MM.1S (cell line): ENCODE results near the gene CGRRF1.

Experiments
- DNase-seq: peaks from one replicate; pipeline ENCODE4 v3.0.0-alpha.2; 2015
- H2AFZ ChIP-seq: fragments of 300-600 bp; sonication (generic); 2 replicates; pipeline ENCODE4 v1.6.0; 2016; ENCODE audit warnings: antibody characterized with exemption, low read length
- H3F3A ChIP-seq: fragments of 300-600 bp; sonication (generic); 2 replicates; pipeline ENCODE4 v1.6.1; 2016; ENCODE audit warnings: mild to moderate bottlenecking, antibody characterized with exemption, low read length, moderate library complexity, mixed read lengths; ENCODE audit not compliant: insufficient read depth
- H3K27ac ChIP-seq: fragments of 300-600 bp; sonication (generic); 2 replicates; pipeline ENCODE4 v1.5.1; 2016; ENCODE audit warnings: mild to moderate bottlenecking, low read length
- H3K27me3 ChIP-seq: fragments of 300-600 bp; sonication (generic); replicated peaks from 2 replicates; pipeline ENCODE4 v1.6.0; 2016; ENCODE audit warnings: low read length; ENCODE audit not compliant: insufficient read depth
- H3K36me3 ChIP-seq: fragments of 300-600 bp; sonication (generic); replicated peaks from 2 replicates; pipeline ENCODE4 v1.6.1; 2016; ENCODE audit warnings: mild to moderate bottlenecking, low read length, mixed read lengths; ENCODE audit not compliant: insufficient read depth
- H3K4me1 ChIP-seq: fragments of 300-600 bp; sonication (generic); 2 replicates; pipeline ENCODE4 v1.6.1; 2016; ENCODE audit warnings: low read length, mixed read lengths
- H3K4me2 ChIP-seq: fragments of 300-600 bp; sonication (generic); 2 replicates; pipeline ENCODE4 v1.6.0; 2016; ENCODE audit warnings: low read depth, low read length
- H3K4me3 ChIP-seq: fragments of 300-600 bp; sonication (generic); 2 replicates; pipeline ENCODE4 v1.5.1; 2016; ENCODE audit warnings: low read length, mixed read lengths
- H3K79me2 ChIP-seq: fragments of 300-600 bp; sonication (generic); 2 replicates; pipeline ENCODE4 v1.6.1; 2016; ENCODE audit warnings: mixed run types, low read length, mixed read lengths
- H3K9ac ChIP-seq: fragments of 300-600 bp; sonication (generic); 2 replicates; pipeline ENCODE4 v1.6.1; 2016; ENCODE audit warnings: low read length, mixed read lengths
- H3K9me2 ChIP-seq: fragments of 300-600 bp; sonication (generic); replicated peaks from 2 replicates; pipeline ENCODE4 v1.6.1; 2016; ENCODE audit warnings: mild to moderate bottlenecking, low read length, mixed read lengths; ENCODE audit not compliant: insufficient read depth
- H3K9me3 ChIP-seq: fragments of 300-600 bp; sonication (generic); replicated peaks from 2 replicates; pipeline ENCODE4 v1.6.1; 2016; ENCODE audit warnings: mild to moderate bottlenecking, low read length, mixed read lengths; ENCODE audit not compliant: insufficient read depth
- H4K20me1 ChIP-seq: fragments of 300-600 bp; sonication (generic); 2 replicates; pipeline ENCODE4 v1.6.1; 2016; ENCODE audit warnings: mild to moderate bottlenecking, low read length, moderate library complexity, mixed read lengths; ENCODE audit not compliant: insufficient read depth
- EZH2 ChIP-seq: fragments of 300-600 bp; sonication (generic); optimal IDR thresholded peaks from 2 replicates; pipeline ENCODE3; 2017; ENCODE audit warnings: low read depth, mild to moderate bottlenecking, antibody characterized with exemption, low read length, mixed read lengths
- EZH2phosphoT487 ChIP-seq: fragments of 300-600 bp; sonication (generic); IDR thresholded peaks from 2 replicates; pipeline ENCODE4 v1.6.1; 2018; ENCODE audit warnings: antibody characterized with exemption, low read length
- TF ChIP-seq, protein P1 (sequence below): fragments of 300-600 bp; sonication (generic); IDR thresholded peaks from 2 replicates; pipeline ENCODE4 v1.5.1; 2016; ENCODE audit warnings: antibody characterized with exemption, low read length, mixed read lengths

CGRRF1 gene

DNA sequence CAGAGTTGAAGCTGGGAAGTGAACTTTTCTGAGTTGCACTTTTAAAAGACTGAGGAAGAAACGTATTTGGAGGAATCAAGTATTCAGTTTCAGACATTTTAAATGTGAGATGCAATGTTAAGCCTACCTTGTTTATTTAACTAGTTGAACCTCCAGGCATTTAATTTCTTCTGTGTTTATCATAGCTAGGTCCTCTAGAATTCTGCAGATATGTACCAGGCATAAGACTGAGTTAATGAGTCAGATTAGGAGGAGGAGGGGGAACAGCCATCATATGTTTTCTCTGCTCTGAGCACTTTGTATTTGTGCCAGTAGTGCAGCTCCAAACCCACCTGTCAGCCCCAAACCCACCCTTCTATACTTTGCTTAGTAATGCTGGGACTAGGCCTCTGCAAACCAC is 40.8 kb downstream of the CGRRF1 start:
- H3K27ac ChIP-seq = no peak overlapping the region
- H4K20me1 ChIP-seq = no peaks in the 10 kb centered on the region
- no peaks in the 10 kb centered on the region for H3K4me1 ChIP-seq
- no peaks in the 10 kb centered on the region for H3K36me3 ChIP-seq
- H3K4me2 ChIP-seq = no peak overlapping the region
- no peak for DNase-seq
- H3K9me2 ChIP-seq = no peaks in the 10 kb centered on the region
- TF ChIP-seq EZH2 = no peak
- TF ChIP-seq EZH2phosphoT487 = no peak
- TF ChIP-seq, protein P1, sequence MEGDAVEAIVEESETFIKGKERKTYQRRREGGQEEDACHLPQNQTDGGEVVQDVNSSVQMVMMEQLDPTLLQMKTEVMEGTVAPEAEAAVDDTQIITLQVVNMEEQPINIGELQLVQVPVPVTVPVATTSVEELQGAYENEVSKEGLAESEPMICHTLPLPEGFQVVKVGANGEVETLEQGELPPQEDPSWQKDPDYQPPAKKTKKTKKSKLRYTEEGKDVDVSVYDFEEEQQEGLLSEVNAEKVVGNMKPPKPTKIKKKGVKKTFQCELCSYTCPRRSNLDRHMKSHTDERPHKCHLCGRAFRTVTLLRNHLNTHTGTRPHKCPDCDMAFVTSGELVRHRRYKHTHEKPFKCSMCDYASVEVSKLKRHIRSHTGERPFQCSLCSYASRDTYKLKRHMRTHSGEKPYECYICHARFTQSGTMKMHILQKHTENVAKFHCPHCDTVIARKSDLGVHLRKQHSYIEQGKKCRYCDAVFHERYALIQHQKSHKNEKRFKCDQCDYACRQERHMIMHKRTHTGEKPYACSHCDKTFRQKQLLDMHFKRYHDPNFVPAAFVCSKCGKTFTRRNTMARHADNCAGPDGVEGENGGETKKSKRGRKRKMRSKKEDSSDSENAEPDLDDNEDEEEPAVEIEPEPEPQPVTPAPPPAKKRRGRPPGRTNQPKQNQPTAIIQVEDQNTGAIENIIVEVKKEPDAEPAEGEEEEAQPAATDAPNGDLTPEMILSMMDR = no peak
- no peaks in the 10 kb centered on the region for H3K79me2 ChIP-seq
- H3K9me3 ChIP-seq = no peaks in the 10 kb centered on the region
- no peaks in the 10 kb centered on the region for H3K27me3 ChIP-seq
- H3K9ac ChIP-seq = no peak overlapping the region
- no peak overlapping the region for H2AFZ ChIP-seq
- no peaks in the 10 kb centered on the region for H3F3A ChIP-seq
- H3K4me3 ChIP-seq = no peak overlapping the region

DNA sequence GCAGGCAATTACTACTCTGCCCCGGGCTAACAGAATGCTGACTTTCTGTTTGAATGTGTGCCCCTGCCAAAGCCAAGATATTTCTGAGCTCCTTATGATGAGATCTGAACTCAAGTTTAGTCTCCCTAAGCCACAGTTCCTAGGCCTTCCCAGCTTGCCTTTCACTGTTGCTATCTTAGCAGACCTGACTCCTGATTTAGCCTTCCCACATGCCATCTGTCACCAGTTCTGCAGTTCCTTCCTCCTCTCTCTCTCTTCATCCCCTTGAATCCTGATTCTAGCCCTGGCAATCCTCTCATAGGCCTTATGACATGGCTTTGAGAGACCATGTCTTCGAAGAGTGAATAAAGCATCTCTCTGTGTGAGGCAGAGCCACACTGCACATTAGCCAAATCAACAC is 44.7 kb downstream of the CGRRF1 start:
- Histone ChIP-seq H3K9me2 (no peaks in the 10 kb centered on the region), H3K4me1 (no peaks in the 10 kb centered on the region), H3K79me2 (no peaks in the 10 kb centered on the region), H3F3A (no peaks in the 10 kb centered on the region), H3K36me3 (no peaks in the 10 kb centered on the region), H4K20me1 (no peaks in the 10 kb centered on the region), H3K4me3 (no peak overlapping the region), H3K27me3 (no peaks in the 10 kb centered on the region), H3K9me3 (no peaks in the 10 kb centered on the region), H3K4me2 (no peak overlapping the region), H3K27ac (no peak overlapping the region), H2AFZ (no peak overlapping the region), H3K9ac (no peak overlapping the region)
- DNase-seq = no peak
- TF ChIP-seq EZH2phosphoT487 (no peak), EZH2 (no peak)
- TF ChIP-seq, protein P1 = no peak

DNA sequence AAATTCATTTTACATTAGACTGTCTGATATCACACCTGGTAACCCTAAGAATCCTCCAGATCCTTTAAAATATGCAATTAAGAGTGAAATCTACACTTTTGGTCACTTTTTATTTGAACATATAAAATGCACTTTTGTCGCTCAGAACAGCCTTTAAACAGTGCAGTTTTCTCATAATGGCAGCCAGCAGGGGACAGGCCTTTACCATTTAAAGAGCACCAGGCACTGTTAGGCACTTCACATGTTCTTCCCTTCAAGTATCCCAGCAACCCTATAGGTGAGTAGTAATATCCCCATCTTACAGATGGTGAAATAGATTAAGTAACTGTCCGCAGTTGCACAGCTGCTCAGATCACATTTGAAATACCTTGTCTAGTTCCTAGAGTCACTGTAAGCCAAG is 45.9 kb downstream of the CGRRF1 start:
- H2AFZ ChIP-seq = no peak overlapping the region
- H3K9me2 ChIP-seq = no peaks in the 10 kb centered on the region
- no peak overlapping the region for H3K4me3 ChIP-seq
- no peaks in the 10 kb centered on the region for H4K20me1 ChIP-seq
- no peaks in the 10 kb centered on the region for H3K9me3 ChIP-seq
- H3K9ac ChIP-seq = no peak overlapping the region
- H3K27ac ChIP-seq = no peak overlapping the region
- H3K4me1 ChIP-seq = no peaks in the 10 kb centered on the region
- H3K79me2 ChIP-seq = no peaks in the 10 kb centered on the region
- no peaks in the 10 kb centered on the region for H3K27me3 ChIP-seq
- H3F3A ChIP-seq = no peaks in the 10 kb centered on the region
- TF ChIP-seq EZH2phosphoT487 (no peak), EZH2 (no peak)
- TF ChIP-seq, protein P1 = no peak
- no peaks in the 10 kb centered on the region for H3K36me3 ChIP-seq
- no peak for DNase-seq
- H3K4me2 ChIP-seq = no peak overlapping the region
